ENCODE measurements around the gene LRRC4. TPM values are rescaled to one million over a fixed set of nuclear protein-coding genes. Genes with fewer than 3 reads are reported as not detected.

LRRC4 gene
- total RNA-seq, 4 donors from 2014 or later: 0.29 to 2.5 (median 1.2) TPM

DNA sequence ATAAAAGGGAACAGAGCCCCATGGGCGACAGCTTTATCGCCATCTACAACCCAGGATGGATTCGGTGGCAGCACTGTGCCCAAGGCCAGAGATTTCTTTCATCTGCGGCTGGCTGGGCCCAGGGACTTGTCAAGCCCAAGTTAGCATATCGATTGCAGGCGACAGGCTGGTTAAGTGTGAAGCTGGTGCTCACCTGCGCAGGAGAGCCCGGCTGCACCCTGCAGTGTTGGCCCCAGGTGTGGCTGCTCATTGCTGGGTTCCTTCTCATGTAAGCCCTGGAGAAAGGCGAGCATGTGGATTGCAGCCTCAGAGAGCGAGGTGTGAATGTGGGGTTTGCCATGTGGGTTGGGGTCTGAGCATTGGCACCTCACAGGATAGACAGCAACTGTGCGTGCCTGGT is 40.6 kb upstream of the LRRC4 start:
- no peaks in the 10 kb centered on the region for H3K4me1 ChIP-seq

DNA sequence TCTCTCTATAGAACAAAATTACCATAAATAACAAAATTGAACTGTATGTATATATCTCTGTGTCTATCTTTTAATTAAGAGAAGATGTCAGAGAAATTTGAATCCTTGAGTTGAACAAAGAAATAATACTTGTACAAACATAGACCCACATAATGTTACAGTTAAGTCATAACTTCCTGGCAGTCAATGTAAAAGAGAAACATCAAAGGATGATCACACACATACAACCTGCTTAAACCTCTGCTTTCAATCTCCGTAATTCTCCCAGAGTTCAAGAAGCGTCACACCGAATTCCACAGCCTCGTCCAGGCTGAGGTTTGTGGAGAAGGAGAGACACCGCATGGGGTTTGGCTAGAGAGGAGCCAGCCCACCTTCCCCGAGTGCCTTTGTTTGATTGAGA is 40.1 kb upstream of the LRRC4 start:
- no peak for TF ChIP-seq POLR2A (IDR thresholded peaks at IDR 0.05)
- TF ChIP-seq, protein P1, sequence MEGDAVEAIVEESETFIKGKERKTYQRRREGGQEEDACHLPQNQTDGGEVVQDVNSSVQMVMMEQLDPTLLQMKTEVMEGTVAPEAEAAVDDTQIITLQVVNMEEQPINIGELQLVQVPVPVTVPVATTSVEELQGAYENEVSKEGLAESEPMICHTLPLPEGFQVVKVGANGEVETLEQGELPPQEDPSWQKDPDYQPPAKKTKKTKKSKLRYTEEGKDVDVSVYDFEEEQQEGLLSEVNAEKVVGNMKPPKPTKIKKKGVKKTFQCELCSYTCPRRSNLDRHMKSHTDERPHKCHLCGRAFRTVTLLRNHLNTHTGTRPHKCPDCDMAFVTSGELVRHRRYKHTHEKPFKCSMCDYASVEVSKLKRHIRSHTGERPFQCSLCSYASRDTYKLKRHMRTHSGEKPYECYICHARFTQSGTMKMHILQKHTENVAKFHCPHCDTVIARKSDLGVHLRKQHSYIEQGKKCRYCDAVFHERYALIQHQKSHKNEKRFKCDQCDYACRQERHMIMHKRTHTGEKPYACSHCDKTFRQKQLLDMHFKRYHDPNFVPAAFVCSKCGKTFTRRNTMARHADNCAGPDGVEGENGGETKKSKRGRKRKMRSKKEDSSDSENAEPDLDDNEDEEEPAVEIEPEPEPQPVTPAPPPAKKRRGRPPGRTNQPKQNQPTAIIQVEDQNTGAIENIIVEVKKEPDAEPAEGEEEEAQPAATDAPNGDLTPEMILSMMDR (IDR thresholded peaks at IDR 0.05): no peak
- intact Hi-C loops (cut with DNase I; ENCODE audit: low total_unique reads): no loop called here
- Histone ChIP-seq H3K4me1 (no peaks in the 10 kb centered on the region), H3K36me3 (no peaks in the 10 kb centered on the region), H3K27ac (no peak overlapping the region), H3K9me3 (no peaks in the 10 kb centered on the region), H3K27me3 (no peaks in the 10 kb centered on the region), H3K4me3 (no peak overlapping the region)
- no peak for DNase-seq

More for the DNA sequence above, 40.6 kb upstream of the LRRC4 start:
- intact Hi-C loops (cut with DNase I; ENCODE audit: low total_unique reads): no loop called here
- Histone ChIP-seq H3K27ac (no peak overlapping the region), H3K4me3 (no peak overlapping the region), H3K9me3 (no peaks in the 10 kb centered on the region), H3K36me3 (no peaks in the 10 kb centered on the region), H3K27me3 (no peaks in the 10 kb centered on the region)
- no peak for TF ChIP-seq POLR2A (IDR thresholded peaks at IDR 0.05)
- TF ChIP-seq, protein P1 (IDR thresholded peaks at IDR 0.05): no peak
- no peak for DNase-seq

GRCh38 chr7:128069373-128070364 is 38.4 kb upstream of the LRRC4 start:
- Histone ChIP-seq H3K4me3 (no peak overlapping the region), H3K27ac (no peak overlapping the region), H3K4me1 (no peaks in the 10 kb centered on the region), H3K27me3 (no peaks in the 10 kb centered on the region), H3K9me3 (no peaks in the 10 kb centered on the region), H3K36me3 (no peaks in the 10 kb centered on the region)
- no peak for DNase-seq
- no peak for TF ChIP-seq POLR2A (IDR thresholded peaks at IDR 0.05)
- TF ChIP-seq, protein P1 (IDR thresholded peaks at IDR 0.05): no peak
- intact Hi-C loops (cut with DNase I; ENCODE audit: low total_unique reads): no loop called here

GRCh38 chr7:128068785-128069184 is 37.5 kb upstream of the LRRC4 start:
- Histone ChIP-seq H3K27me3 (no peaks in the 10 kb centered on the region), H3K36me3 (no peaks in the 10 kb centered on the region)
- intact Hi-C loops (cut with DNase I; ENCODE audit: low total_unique reads): no loop called here

DNA sequence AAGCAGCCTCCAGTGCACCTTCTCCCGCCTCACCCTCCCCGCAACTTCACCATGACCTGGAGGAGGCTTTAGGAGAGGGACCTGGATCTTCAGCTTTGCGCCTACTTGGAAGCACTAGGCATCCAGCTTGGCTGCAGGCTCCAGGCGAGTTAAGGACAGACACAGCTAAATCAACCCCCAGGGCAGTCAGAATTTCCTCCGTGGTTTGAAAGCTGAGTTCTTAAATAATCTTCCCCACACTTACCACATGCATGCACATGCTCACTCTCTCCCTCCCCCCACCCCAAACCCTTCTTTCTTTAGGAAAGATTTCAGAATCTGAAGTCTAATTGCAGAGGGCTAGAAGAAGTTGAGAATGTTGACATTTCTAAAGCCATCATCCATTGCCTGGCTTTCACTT is 36.7 kb upstream of the LRRC4 start:
- H3K36me3 ChIP-seq: no peaks in the 10 kb centered on the region
- no peak for TF ChIP-seq POLR2A (IDR thresholded peaks at IDR 0.05)
- TF ChIP-seq, protein P1 (IDR thresholded peaks at IDR 0.05): no peak

More at GRCh38 chr7:128068785-128069184, 37.5 kb upstream of the LRRC4 start:
- Histone ChIP-seq H3K9me3 (no peaks in the 10 kb centered on the region), H3K4me1 (no peaks in the 10 kb centered on the region), H3K4me3 (no peak overlapping the region), H3K27ac (no peak overlapping the region)
- no peak for DNase-seq
- TF ChIP-seq POLR2A (IDR thresholded peaks at IDR 0.05): no peak
- TF ChIP-seq, protein P1 (IDR thresholded peaks at IDR 0.05): no peak

More for the DNA sequence above, 36.7 kb upstream of the LRRC4 start:
- no peak for DNase-seq
- H3K27ac ChIP-seq: no peak overlapping the region
- H3K4me1 ChIP-seq: no peaks in the 10 kb centered on the region
- no peak overlapping the region for H3K4me3 ChIP-seq
- H3K9me3 ChIP-seq: no peaks in the 10 kb centered on the region
- intact Hi-C loops (cut with DNase I; ENCODE audit: low total_unique reads): no loop called here
- H3K27me3 ChIP-seq: no peaks in the 10 kb centered on the region

All from uterus (tissue), 4 donors.